Measurements from ENCODE around the gene TM2D3.

- TF ChIP-seq POLR2AphosphoS5 (IDR thresholded peaks at IDR 0.05) (no peak), CTCF (IDR thresholded peaks at IDR 0.05) (no peak), EP300 (IDR thresholded peaks at IDR 0.05) (no peak)
Measured at GRCh38 chr15:101600035-101600434, 52.1 kb downstream of the TM2D3 start.
